ENCODE data around the gene SLC12A8.
"Not testable (repeated sequence)": the region's sequence is repeated elsewhere in the genome, so short reads cannot be mapped to it uniquely, and the experiment has no call there.

Gene SLC12A8

DNA sequence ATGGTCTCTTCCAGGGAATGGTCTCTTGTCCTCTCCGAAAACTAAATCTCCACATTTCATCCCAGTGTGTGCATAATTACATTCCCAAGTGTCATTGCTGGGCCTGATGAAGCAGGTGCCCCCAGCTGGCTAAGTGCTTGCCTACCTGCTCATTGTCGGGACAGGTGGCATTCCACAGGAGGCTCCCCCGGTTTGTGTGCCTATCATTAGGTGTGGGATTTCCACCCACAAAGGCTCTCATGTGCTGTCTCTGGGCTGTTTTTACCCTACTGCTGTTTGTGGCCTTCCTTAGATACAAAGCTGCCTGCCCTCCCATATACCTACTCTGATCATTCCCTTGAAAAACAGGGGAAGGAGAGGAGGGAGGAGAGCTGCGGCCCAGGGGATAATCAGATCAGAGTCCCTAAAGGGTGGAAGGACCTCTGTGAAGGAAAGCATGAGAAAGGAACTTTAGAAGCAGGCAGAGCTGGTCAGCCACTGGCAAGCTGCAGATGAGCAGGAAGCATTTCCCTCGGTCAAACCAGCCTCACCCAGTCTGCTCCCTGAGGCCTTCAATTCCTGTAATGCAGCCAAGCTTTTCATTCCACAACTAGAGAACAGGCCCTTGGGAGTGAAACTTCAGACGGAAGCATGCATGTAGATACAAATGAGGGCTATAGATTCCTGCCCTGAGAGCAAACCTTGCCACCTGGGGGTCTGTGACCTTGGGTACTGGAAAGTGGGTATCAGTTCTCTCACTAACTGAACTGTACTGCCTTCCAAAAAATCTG is 96.1 kb downstream of the SLC12A8 start:
- no peak for DNase-seq (ENCODE audit: low read depth in 3 of 3)

GRCh38 chr3:125115640-125116039 is 96.9 kb downstream of the SLC12A8 start:
- DNase-seq (ENCODE audit: low read depth in 3 of 3) = no peak

- DNase-seq (ENCODE audit: low read depth in 3 of 3) = no peak
Observed at GRCh38 chr3:125112981-125113380, 99.6 kb downstream of the SLC12A8 start.

- no peak for DNase-seq (ENCODE audit: low read depth in 3 of 3)
Observed at GRCh38 chr3:125110876-125111480, 101.6 kb downstream of the SLC12A8 start.

DNA sequence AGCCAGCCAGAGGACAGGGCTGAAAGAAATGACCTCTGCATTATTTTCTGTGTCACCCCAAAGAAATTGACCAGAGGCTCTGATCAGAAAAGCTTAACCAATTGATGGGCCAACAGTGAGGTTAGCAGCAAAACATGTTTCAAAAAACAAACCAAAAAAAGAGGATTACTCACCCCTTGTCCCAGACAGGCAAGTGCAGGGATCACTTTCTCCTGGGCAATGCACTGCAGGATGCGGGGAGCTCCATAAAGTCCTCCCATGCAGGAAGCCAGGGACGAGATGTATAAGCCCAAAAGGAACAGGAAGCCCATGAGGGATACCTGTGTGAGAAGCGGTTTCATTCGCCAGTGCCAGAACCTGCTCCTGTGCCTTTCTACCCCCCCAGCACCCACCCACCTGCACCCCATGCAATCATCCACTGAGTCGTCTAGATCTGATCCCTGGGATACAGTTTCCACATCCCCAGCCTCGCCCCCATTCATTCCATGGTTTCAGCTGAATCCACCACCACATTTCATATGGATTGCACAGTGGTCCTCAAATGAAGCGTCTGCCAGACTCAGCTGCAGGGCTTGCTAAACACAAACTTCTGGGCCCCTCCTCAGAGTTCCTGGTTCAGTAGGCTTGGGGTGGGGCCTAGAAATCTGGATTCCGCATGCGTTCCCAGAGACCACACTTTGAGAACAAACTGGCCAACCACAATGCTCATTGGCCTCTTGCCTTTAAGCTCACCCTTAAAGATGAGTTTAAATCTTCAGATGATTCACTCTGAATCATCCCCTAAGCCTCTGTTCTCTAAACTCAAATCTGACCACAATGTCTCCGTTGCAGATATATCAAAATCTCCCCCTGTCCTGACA is 102.3 kb downstream of the SLC12A8 start:
- DNase-seq (ENCODE audit: low read depth in 3 of 3) = no peak

DNA sequence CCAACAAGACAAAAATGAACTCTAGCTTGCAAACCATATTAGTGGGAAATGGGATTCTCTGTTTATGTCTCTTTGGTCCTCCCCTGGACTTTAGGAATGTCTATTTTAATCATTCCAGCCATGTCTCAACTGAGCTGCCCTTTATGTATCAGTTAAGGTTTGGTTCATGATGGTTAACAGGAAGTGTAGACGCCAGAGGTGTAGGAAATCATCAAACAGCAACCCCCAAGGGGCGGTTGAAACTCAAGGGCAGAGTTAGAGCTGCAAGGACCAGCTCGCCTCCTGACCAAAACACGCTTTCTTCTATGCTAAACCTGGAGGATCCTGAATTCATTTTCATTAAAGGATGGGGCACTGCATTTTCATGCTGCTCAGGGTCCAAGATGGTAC is 103.0 kb downstream of the SLC12A8 start:
- no peak for DNase-seq (ENCODE audit: low read depth in 3 of 3)

DNA sequence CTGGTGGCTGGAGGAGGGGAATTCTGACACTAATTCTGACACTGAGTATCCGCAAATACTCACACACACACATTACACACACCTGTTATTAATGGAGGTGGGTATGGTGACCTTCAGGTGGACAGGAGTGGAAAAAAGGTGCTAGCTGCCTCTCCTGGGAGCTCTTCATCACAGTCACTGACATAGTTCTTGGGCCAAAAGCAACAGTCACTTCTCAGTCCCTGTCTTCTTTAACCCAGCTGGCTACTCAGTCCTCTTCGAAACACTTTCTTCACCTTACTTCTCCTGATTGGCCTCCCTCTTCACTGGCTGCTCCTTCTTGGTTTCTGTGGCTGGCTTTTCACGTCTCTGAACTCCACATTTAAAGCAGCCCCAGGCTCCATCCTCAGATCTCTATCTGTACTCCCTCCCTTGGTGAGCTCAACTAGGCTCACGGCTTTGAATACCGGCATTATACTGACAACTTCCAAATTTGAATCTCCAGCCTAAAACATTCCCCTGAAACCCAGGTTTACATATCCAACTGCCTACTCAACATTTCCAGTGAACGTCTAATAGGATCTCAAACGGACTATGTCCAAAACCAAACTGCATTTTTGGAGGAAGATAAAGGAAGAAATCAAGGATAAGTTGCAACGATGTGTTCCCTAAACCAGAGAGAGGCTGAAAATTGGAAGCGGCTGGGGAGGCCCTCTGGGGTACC is 103.6 kb downstream of the SLC12A8 start:
- DNase-seq (ENCODE audit: low read depth in 3 of 3) = no peak

DNA sequence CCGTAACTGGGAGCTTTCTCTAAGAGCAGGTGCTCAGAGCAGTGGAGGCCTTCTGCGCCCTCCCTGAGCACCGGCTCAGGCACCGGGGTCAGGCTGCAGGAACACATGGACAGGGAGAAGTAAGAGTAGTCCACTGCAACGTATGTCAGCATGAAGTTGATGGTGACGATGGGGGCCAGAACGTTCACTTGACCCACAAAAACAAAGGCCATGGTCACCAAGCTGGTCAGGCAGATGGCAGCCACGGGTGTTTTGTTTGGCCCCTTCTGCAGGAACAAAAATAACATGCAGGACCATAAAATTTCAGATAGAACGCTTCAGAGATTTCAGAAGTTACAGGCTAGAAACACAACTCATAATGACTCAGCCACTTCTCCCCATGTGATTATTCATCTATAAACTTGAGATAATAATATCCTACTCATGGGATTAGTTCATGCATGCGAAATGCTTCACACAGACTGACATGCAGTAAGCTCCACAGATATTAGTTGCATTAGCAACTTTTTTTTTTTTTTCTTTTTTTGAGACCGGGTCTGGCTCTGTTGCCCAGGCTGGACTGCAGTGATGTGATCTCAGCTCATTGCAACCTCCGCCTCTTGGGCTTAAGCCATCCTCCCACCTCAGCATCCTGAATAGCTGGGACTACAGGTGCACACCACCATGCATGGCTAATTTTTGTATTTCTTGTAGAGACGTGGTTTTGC is 104.5 kb downstream of the SLC12A8 start:
- DNase-seq (ENCODE audit: low read depth in 3 of 3) = no peak

GRCh38 chr3:125107363-125107762 is 105.2 kb downstream of the SLC12A8 start:
- no peak for DNase-seq (ENCODE audit: low read depth in 3 of 3)

GRCh38 chr3:125105116-125105515 is 107.4 kb downstream of the SLC12A8 start:
- no peak for DNase-seq (ENCODE audit: low read depth in 3 of 3)

GRCh38 chr3:125104639-125105038 is 107.9 kb downstream of the SLC12A8 start:
- DNase-seq (ENCODE audit: low read depth in 3 of 3) = no peak

- no peak for DNase-seq (ENCODE audit: low read depth in 3 of 3)
Observed at GRCh38 chr3:125103406-125103805, 109.1 kb downstream of the SLC12A8 start.

DNA sequence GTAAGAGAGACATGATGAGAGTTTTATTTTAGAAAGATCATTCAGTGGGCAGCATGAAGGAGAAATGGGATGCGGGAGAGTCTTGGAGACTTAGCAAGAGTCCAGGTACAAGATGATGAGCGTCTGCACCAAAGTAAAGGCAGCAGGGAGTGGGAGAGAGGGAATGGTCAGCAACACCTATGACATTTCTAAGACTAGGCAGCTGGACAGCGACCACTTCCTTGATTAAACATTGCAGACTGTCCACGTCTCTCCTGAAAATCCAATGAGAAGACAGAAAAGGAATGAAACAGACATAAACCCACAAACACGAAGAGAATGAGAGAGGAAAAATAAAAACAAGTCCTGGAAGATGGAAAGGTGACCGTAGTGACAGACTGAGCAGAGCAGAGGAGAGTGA is 110.1 kb downstream of the SLC12A8 start:
- no peak for DNase-seq (ENCODE audit: low read depth in 3 of 3)

DNA sequence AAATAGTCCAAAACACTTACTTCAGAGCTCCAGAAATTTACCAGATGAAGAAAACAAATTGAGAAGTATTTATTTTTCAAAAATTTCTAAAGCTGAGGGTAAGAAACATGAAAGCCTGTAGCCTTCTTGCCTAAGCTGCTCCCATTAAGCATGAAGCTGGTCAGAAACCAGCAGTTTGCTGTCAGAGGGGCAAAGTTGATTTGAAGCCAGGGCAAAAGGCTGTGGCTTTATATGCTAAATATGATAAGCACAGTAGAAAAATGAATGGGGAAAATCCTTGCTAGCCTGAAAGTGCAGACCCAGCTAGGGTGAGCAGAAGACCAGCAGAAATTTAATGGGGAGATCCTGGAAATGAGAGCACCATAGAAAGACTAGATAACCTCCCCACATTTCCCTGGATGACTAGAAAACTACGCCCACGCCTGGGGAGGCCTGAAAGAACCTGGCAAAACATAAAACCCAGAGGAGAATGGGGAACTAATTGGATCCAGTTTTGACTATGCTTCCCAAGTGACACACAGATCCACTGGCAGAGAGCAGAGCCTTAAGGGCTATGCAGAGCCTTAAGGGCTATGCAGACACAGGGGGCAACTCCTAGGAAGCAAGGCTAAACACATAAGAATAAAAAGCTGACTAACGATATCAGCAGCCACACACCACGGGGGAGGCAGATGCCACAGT is 113.8 kb downstream of the SLC12A8 start:
- no peak for DNase-seq (ENCODE audit: low read depth in 3 of 3)

GRCh38 chr3:125090649-125091048 is 121.9 kb downstream of the SLC12A8 start:
- DNase-seq (ENCODE audit: low read depth in 3 of 3) = no peak

DNA sequence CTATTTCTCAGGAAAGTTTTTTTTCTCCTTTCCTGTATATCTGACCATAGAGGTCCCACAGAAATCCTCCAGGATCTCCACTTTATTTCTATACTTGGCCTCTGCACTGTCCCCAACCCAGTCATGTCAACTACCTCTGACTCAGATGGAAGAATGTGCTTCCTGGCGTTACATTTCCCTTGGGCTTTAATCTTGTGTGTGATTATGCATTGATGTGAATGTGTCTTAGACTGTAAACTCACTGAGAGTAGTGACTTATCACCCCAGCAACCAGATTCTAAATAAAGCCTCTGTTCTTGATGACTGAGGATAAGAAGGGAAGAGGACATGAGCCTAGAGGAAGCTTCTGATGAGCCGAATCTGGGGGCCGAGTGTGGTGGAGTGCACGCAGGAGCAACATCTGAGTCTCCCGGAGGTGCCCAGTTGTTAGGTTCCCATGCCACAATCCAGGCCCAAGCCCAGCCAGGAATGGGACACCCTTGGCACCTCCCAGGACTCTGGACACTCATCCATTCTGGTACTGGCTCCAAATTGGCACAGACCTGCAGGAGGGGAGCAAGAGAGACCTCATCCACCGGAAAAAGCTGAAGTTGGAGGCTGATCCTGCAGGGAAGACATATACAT is 124.7 kb downstream of the SLC12A8 start:
- no peak for DNase-seq (ENCODE audit: low read depth in 3 of 3)

GRCh38 chr3:125085166-125085565 is 127.4 kb downstream of the SLC12A8 start:
- no peak for DNase-seq (ENCODE audit: low read depth in 3 of 3)

GRCh38 chr3:125083776-125084175 is 128.8 kb downstream of the SLC12A8 start:
- DNase-seq (ENCODE audit: low read depth in 3 of 3) = no peak

GRCh38 chr3:125082339-125082738 is 130.2 kb downstream of the SLC12A8 start:
- not testable (repeated sequence) for DNase-seq (ENCODE audit: low read depth in 3 of 3)

DNA sequence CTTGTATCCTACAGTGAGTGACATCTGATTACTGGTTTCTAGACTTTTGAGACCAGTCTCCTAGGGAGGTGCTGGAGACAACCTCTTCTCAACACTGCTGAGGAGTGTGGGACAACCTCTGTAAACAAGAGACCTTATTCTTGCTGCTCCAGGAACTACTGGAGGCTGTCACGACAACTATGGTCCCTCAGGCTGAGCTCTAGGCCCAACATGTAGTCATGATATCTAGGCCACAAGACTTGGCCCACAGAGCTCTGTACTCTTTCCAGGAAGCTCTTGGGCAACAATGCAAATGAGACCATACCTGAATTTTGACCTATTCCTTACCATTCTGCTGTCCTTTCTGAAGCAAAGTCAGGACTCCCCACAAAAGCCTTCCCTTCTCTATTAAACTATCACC is 132.5 kb downstream of the SLC12A8 start:
- DNase-seq (ENCODE audit: low read depth in 3 of 3) = no peak
